Astrocyte of the hippocampus (primary cell): ENCODE measurements around the gene KRT79.
A peak's percentile ranks its signal among the peaks of the same experiment; 100 is the strongest.

Experiments used
- DNase-seq: peaks from one replicate; pipeline ENCODE4 v3.0.0; 2011; ENCODE audit warnings: low read depth, low spot score

KRT79 gene

DNA sequence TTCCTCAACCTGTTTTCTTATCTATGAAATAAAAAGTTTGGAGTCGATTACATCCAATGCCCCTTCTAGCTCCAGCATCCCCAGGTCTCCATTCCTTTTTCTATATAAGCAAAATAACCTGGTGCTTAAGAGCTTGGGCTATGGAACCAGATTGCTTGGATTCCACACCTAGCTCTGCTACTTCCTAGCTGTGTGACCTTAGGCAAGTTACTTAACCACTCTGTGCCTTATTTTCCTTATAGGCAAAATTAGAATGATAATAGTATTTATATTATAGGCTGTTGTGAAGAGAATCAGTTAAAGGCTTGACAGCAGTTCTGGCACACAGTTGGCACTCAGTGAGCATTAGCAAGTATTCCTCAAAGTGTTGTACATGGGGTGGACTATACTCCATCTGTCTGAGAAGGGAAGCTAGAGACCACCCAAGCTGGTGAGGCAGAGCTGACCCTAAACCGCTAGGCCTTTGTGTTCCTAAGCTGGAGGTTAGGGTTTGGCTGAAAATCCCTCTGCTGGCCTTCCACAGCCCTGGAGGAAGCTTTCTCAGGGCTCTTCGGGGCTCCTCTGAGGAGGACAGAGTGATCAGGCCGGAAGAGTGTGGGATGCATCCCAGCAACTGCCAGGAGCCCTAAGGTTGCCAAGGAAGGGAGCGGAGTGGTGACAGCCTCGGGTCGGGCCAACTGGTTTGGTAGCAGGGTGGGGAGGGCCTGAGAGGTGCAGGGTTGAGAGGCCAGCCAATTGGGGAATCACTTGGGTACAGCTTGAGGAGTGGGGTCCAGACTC, 14.2 kb downstream of the KRT79 start:
- no peak for DNase-seq

DNA sequence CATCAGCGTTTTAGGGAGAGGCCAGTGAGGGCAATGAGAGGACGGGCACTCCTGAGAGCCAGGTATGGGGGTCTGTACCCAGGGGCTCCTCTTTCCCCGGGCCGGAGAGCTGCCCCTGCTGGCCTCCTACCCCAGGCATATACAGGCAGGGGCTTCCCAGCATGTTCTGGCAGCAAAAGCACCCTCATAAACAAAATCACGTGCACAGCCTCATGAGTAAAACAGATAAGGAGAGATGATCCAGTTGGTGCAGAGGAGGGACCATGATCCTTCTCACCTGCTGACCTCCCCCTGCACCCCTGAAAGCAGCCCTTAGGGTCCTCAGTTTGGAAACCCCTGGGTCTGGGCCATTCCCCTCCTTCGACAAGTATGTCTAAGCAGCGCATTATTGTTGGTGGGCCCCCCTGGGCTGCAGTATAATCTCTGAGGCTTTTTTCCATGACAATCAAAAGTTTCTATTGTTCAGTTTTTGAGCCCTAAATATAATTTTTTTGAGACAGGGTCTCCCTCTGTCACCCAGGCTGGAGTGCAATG, 15.2 kb downstream of the KRT79 start:
- no peak for DNase-seq

DNA sequence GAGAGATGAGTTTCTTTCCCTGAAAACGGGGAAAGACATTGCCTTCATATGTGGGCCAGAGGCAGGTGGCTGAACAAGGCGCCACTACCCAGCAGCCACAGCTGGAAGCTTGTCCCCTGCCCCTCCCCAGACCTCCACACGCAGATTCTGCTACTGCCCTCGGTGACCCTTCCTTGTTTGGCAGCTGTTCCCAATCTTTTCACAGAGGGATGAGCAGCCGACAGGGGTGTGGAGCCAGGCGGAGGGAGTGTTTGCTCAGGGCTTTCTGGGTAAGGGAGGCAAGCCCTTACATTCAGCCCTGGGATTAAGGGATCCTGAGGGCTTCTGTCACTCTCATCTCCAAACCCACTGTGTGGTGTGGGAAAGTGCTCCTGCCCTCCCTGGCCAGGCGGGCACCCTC, 15.7 kb downstream of the KRT79 start:
- no peak for DNase-seq

DNA sequence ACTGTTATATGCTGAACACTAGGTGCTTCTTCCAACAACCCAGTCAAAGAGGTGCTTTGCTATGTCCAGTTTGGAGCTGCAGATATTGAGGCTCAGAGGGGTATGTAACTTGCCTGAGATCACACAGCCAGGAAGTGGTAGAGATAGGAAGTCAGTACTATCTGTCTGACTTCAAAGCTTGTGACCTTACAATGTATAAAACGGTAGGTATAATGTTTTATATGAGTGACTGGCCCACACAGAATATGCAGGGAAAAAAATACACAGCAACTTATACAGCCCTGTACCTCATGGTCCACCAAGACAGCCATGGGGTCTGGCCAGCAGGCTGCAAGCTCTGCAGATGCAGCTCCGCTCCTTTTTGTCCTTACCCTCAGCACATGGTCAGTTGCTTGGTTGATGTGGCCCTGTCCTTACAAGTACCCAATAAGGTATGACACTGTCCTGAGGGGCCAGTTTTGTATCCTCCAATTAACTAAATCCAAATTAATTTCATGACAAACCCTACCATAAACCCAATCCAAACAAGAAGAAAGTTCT, 16.3 kb downstream of the KRT79 start:
- no peak for DNase-seq

DNA sequence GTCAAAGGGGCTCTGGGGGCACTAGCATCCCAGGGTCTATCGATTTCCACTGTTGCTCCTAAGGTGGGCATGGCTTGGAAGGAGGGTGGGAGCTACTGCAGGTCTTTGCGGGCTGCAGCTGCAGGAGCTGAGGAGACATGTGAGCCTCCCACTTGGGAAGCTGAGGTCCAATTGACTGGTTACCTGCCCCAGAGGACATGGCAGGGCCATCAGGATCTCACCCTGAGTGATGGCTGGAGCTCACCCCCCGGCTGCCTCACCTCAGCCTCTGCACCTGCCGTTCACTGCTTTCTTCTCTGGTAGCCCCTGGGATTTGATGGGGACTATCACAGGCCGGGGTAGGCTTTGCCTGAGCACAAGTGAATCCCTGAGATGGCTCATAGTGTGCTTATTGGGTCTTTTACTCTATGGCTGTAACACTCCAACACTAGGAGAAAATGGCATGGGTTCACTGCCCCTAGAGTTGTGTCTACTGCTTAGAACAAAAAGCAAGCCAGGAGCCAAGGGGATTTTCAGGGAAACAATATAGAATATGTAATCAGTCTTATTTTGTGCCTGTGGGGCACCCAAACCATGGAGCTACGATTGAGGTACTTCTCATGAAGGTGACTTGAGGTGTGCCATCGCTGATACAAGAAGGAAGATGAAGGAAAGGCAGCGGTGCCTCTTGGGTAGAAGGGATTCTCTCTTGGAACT, 17.0 kb downstream of the KRT79 start:
- no peak for DNase-seq

DNA sequence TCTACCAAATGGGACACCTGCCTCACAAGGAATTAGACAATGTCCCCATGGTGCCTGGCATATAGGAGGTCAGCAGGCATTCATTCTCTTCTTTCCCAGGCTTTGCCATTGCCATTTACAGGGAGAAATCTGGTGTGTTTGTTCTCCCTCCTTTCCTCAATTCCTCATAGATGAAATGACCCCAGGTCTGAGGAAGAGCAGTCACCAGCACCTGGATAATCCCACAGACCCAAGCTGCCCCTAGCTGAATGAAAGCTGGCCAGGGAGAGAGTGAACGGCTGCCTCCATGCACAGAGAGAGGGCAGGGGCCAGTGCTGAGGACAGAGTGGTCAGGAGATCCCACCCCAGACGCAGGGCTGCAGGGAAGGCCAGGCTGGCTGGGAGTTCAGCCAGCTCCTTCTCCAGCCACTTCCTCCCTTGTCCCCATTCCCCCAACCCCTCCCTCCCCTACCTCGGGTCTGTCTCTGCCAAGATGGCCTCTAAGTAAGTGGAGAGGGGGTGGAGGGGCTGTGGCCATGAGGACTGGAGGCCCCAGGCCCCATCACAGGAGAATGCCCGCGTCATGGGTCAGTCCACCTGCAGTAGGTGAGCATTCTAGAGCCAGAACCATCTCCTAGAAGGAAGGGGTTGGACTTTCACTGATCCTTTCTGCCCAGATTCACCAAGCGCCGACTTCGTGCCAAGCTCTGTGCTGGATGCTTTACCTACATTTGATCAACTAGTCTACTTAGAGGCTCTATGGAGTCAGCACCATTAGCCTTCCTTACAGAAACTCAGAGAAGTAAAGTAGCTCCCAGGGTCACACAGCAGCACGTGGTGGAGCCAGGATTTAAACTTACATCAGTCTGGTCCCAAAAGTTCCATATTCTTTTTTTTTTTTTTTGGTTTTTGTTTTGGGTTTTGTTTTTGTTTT, 18.2 kb downstream of the KRT79 start:
- no peak for DNase-seq

DNA sequence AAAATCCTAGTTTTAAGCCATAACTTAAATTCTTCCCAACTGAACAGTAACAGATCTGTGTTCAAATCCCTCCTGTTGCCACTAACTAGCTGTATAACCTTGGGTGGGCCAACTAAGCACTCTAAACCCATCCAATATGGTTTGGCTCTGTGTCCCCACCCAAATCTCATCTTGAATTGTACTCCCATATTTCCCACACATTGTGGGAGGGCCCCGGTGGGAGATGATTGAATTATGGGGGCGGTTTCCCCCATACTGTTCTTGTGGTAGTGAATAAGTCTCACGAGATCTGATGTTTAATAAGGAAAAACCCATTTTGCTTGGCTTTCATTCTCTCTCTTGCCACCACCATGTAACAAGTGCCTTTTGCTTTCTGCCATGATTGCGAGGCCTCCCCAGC, 18.9 kb downstream of the KRT79 start:
- no peak for DNase-seq

DNA sequence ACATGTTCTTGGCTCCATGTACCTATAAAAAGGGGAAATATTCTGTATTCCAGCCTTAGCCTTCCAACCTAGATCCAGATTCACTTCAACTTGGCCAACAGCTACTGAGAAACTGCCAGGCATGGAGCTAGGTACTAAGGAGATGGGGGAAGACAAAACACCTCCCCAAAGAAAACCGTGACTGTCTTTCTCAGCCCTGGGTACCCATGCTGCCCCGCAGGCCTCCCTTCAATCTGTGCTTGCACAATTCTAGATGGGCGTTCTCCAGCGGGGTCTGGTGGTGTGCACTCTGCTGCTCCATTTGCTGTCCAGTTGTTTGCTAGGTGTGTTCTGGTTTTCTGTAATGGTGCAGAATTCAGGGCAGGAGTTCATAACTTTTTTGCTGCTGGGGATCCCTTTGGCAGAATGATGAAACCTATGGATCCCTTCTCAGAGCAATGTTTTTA, 19.4 kb downstream of the KRT79 start:
- no peak for DNase-seq

DNA sequence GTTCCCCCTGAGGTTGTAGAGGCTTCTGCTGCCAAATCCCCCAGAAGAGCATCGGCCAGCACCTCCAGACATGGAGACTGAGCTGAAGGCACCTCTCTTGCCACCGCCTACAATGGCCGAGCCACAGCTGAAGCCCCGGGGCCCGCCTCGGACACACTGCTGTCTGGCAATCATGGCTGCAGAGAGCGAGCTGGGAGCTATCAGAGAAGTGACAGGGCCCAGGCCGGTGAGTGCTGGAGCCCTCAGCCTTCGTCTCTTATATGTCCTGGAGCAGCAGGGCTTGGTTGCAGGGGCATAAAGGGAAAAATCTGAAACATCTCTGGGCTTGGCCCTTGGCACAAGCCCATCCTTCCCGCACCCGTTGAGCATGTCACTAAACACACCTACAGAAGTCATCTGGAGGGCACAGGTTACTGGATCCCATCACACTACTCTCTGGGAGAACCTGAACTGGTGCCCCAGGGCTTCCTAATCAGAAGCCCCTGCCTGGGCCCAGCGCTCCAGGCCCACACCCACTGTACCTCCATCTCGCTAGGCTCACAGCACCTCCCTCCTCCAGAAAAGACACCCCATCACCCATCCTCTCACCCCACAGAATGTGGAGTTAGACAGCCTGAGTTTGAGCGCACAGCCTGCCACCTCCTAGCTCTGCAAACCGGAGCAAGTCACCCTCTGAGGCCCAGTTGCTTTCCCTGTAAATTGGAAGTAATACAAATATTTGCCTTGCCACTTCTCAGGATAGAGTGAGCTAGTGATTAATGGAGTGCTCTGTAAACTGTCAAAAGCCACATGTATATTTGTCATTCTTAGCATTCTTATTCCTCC, 20.0 kb downstream of the KRT79 start, which contains the start of gene KRT4:
Gene KRT4 (minus strand): TSS at position 232 of the 825 bp plus-strand sequence. CDS start 58 bp downstream, at position 174.
- DNase-seq: peak; percentile 54

DNA sequence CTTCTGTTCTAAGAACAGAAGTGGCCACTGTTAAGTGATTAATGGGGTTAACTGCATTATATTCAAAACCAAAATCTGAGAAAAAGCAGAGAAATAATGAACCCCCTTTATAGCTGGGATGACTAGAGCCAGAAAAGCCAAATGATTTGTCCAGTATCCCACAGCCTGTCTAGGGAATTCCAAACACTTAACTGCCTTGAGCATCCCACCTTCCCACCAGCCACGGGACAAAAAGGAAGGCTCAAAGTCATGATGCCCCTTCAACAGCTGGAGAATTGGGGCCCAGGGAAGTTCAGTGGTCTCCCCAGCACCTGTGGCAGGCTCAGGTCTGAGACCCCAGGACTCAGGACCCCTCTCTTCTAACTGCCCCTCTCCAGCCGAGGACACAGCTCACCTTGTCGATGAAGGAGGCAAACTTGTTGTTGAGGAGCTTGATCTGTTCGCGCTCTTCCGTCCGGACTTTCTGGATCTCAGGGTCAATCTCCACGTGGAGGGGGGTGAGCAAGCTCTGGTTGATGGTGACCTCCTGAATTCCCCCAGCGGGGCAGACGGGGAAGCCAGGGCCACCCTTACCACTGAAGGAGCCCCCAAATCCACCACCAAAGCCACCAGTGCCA, 20.8 kb downstream of the KRT79 start:
- no peak for DNase-seq

DNA sequence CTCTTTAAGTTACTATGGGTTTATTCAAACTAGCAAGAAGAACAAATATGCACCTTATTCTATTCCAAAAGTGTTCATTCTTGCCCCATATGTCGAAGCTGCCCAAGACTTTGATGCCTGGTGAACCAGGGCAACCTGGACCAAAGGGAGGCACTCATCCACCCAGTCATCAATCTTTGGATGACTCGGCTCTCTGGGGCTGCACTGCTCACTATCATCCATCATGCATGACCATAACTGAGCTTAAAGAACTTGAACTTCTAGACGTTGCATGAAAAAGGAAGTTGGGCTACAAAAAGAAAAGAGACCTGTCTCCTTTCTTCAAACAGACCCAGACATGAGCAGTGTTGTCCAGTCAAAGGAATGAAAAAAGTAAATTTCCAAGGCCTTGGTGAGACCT, 21.4 kb downstream of the KRT79 start:
- no peak for DNase-seq

DNA sequence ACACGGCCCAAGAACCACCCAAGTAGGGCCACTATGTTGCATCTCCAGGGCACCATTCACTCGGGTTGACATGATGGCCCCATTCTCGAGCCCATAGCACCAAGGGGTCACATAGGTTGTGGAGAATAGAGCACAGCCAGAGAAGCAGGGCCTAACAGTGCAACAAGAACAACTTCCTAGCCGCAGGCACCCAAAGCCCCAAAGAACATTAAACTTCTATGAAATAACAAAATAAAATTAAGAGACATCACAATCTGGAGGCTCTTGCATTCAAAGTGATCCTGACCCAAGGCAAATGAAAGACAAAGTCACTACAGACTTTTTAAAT, 22.1 kb downstream of the KRT79 start:
- DNase-seq: no peak

DNA sequence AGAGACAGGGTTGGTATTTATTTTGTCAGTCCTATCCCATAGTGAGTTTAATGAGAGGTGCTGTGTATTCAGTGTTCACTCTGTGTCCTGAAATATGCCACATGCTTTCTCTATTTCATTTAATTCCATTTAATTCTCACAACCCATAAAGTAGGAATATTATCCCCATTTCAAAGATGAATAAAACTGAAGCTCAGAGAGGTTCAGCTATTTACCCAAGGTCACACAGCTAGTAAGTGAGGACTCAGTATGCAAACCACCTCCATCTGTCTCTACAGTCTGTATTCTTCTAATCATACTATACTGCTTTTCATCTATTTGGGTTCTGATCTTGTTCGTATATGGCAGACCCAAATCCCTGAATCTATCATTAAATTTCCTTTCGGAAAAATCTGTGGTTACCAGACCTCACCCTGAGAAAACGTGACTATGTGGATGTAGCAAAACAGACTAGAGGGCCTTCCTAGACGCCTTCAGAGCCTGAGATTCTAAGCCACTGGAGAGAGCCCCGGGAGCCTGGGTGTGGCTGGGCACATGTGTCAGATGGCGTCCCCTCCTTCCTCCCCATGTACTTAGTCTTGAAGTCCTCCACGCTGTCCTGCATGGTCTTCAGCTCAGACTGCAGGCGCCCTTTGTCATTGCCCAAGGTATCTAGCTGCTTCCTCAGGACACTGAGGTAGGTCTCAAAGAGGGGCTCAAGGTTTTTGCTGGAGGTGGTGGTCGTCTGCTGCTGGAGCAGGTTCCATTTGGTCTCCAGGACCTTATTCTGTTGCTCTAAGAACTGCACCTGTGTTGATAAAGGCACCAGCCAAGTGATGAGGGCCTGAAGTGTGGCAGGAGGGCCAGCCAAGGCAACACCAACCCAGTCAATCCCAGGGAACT, 22.7 kb downstream of the KRT79 start:
- no peak for DNase-seq

DNA sequence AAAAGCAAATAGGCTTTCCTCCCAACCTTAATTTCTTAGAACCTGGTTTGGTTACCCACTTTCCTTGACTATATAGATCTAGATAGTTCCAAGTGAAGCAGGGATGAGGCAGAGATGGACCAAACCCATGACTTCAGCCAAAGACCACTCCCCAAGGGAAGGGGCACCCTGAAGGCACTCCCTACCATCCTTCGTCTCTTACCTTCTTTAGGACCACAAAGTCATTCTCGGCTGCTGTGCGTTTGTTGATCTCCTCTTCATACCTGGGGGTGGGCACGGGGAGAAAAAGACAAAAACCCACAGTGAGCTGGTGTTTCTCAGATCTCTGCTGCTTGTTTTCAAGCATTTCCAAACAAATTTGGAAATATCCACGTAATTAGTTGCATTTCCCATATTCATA, 23.6 kb downstream of the KRT79 start:
- no peak for DNase-seq

DNA sequence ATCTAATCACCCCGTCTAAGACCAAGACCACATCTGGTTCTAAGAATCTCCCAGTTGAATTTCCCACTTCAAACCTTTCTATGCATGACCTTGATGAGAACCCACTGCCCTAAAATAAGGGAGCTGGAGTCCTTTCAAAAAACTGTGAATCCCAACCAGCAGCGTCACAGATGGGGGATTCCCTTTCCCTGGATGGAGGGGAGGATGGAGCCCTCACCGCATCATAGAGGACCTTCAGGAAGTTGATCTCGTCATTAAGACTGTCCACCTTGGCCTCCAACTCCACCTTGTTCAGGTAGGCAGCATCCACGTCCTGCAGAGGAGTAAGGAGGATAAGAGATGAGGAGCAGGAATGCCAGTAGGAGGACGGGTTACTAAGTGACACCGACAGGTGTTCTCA, 24.9 kb downstream of the KRT79 start:
- DNase-seq: no peak

DNA sequence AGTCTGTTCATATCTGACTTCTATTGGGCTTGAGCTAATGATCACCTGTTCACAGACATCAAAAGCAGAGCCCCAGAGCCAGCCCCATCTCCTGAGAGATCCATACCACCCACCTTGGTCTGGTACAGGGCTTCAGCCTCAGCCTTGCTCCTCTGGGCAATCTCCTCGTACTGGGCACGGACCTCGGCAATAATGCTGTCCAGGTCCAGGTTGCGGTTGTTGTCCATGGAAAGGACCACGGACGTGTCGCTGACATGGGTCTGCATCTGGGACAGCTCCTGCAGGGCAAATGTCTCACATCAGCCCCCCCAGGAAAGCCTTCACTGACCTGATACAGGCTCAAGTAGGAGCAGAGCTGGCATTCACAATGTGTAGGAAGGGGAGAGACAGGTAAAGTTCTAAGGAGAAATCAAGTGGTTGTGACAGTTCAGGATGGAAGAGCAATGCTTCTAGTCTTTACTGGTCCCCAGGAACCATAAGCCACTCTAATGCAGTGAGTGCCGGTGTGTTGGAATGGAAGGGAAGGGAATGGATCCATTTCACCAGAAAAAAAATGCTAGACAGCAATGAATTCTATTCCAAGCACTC, 25.4 kb downstream of the KRT79 start:
- no peak for DNase-seq

DNA sequence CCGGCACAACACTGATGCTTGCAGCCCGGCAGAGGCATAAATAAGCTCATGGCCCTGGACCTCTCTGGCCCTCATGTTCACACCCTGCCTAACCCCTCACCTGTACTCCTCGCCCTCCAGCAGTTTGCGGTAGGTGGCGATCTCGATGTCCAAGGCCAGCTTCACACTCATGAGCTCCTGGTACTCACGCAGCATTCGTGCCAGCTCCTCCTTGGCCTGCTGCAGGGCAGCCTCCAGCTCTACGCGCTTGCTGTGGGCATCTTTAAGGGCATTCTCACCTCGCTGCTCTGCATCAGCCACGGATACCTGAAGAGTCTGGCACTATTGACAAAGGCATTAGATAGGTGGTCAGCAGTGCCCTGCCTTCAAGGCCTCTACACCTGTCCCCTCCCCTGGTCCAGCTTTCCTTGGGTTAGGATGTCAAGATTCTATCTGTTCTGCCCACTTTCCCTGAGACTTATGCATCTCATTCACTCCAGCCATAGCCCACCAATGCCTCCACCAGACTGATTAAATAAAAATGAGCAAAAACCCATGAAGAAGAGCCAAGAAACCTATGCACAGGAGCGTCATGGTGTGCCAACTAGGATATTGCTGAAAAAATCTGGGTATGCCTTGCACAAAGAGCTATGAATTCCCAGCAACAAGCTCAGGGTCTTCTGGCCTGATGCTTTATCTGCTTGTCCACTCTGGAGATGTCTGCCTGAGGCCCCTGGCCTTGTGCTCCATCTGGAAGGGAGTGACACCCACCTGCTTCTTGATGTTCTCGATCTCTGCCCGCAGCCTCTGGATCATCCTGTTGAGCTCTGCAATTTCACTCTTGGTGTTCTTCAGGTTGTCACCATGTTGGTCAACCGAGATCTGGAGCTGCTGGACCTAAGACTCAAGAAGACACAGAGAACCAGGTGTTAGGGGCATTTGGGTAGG, 26.3 kb downstream of the KRT79 start:
- no peak for DNase-seq
